GM03348 (cell line): ENCODE measurements around the gene AQP12A.
"Not testable (repeated sequence)": the region's sequence is repeated elsewhere in the genome, so short reads cannot be mapped to it uniquely, and the experiment has no call there.

Experiments
- DNase-seq: peaks from one replicate; pipeline ENCODE4 v3.0.0; 2012; ENCODE audit warnings: low spot score

AQP12A gene

DNA sequence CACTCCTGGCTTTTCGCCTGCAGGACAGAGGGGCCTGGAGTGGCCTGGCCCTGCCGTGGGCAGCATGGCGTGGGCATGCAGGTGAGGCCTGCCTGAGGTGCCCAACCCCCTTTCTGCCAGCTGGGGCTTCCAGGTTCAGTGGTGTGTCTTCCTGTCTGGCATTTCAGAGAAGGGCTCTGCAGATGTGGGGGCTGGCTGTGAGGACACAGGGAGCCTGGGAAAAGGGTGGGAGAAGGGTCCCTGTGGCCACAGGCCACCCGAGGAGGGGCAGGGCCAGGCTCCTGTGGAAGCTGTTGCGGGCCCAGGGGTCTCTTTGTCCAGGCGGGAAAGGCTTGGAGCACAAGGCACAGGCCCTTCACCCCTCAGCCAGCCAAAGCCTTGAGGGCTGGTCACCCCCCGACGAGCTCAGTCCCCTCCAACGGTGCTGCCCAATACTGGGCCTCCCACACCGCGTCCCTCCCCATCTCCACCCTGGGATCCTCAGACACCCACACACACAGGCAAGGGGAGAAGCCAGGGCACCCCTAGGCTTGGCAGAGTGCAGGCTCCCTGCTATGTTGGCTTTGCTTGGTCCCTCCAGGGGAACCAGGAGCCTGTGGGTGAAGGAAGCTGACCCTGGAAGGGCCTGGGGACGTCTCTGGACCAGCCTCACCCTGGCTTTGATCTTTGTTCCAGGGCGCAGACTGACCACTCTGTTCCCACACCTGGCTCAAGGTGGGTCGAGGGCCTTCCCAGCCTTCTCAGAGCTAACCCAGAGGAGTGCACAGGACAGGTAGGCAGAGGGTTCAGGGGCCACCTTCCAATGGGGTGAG is 3.7 kb upstream of the AQP12A start:
- no peak for DNase-seq

DNA sequence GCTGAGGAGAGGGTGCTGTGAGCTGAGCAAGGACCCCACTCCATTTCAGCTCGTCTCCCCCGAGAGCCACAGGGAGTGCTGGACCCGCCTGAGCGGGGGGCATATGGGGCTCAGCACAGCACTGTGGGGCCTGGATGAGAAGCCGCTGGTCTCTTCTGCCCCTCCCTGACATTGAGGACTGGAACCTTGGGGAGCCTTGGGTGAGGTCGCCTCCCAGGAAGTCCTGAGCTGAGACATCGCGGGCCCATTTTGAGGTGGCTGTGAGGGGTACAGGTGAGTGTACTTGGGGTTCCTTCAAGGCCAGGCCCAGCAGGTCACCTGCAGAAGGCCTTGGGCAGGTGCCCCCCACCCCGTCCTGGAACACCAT is 3.1 kb upstream of the AQP12A start:
- no peak for DNase-seq

GRCh38 chr2:240689975-240690374 is 1.7 kb upstream of the AQP12A start:
- DNase-seq: no peak

DNA sequence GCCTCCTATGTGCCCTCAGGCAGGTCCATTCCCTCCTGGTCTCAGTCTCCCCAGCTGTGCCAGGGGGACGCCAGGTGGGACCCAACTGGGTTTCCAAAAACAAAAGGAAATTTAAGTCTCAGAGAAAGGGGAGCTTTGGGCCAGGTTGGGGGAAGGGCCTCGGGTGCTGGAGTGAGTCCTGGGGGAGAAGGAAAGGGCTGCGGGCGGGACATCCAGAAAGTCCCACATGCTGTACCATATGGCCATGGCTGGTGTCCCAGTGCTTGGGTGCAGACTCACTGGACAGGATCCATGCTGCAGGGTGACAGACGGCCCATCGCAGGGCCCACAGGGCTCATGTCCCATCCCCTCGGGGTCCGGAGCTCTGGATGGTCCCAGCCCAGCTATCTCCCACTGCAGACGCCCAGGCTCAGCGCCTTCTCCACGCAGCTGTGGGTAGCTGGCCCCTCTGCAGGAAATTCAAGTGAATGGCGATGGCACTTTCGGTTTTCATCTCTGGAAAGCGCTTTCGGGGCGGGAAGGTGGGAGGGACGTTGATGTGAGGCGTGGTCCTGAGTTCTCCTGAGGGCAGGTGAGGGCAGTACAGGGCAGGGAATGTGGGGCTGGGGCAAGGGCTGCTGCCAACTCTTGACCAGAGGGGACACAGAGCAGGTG is 1.1 kb upstream of the AQP12A start:
- DNase-seq: not testable (repeated sequence)

GRCh38 chr2:240691075-240691427 is 615 bp upstream of the AQP12A start:
- DNase-seq: not testable (repeated sequence)

DNA sequence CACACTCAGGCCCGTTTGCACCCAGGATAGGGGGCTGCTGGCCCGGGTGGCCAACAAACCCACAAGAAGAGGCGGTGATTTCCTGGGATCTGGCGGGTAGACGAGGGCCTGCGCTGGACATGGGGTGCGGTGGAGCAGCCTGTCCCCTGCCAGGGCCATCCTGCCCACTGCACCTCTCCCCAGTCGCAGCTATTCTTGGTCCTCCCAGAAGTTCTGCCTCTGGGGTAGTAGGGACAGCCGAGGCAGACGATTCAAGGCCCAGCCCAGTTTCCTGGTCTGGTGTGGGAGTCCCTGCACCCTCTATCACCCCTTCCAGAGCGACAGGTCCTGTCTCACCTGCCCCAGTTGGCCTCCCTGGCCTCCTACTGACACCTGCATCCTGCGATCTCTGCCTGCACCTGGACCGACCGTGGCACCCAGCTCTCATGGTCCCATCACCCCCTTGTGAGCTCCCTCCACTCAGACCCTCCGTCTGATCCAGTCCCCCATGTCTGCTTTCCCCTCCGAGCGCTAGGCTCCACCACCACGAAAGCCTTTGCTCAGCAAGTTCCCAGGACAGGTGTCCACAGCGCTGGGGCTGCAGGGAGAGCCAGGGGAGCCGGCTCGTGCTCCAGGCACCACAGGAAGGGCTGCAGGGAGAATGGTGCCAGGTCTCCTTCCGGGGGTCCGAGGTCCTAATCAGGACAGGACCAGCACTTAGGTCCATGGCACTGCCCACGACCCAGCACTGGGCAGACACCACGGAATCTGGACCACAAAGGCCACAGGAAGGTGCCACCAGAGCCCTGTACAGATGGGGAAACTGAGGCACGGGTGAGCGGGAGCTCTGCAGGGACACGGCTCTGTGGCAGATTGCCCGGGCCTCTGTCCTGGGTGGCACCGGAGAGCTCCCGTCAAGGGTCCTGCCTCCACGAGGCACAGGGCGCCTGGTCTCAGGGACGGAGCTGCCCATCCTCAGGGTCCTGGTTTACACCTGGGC is 1.2 kb downstream of the AQP12A start:
- not testable (repeated sequence) for DNase-seq

DNA sequence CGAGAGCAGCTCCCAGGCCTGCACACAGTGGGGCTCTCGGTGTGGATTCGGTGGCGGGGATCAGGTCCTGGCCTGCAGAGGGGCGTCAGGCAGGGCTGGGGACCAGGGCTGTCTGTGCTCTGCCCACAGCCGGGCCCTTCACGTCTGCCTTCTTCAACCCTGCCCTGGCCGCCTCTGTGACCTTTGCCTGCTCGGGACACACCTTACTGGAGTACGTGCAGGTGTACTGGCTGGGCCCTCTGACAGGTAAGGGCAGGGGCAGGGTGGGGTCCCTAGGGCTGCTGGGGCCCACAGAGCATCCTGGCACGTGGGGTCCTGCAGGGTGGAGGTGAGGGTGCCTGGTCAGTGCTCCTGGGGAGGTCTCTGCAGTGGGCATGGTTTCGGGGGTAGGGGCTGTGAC is 2.6 kb downstream of the AQP12A start:
- DNase-seq: not testable (repeated sequence)

- not testable (repeated sequence) for DNase-seq
Measured at GRCh38 chr2:240695593-240695992, 3.9 kb downstream of the AQP12A start.

GRCh38 chr2:240696469-240696868 is 4.8 kb downstream of the AQP12A start:
- DNase-seq: not testable (repeated sequence)

GRCh38 chr2:240698852-240699561 is 7.3 kb downstream of the AQP12A start:
- not testable (repeated sequence) for DNase-seq

DNA sequence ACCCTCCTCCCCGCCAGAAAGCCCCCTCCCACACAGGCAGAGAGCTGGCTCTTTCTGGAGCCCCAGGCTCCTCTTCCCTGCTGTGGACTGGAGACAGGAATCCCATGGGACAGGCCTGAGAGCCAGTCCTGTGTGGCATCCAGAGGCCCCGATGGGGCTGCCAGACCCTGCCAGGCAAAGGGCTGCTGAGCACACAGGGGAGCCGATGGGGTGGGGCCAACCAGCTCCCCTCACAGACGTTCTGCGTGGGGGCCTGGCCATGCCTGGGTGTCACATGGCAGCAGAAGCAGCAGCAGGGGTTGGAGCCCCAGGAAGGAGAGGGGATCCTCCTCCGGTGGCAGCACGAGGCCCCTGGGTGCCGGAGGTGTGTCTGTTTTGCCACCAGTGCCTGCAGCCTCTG is 8.2 kb downstream of the AQP12A start:
- DNase-seq: not testable (repeated sequence)

DNA sequence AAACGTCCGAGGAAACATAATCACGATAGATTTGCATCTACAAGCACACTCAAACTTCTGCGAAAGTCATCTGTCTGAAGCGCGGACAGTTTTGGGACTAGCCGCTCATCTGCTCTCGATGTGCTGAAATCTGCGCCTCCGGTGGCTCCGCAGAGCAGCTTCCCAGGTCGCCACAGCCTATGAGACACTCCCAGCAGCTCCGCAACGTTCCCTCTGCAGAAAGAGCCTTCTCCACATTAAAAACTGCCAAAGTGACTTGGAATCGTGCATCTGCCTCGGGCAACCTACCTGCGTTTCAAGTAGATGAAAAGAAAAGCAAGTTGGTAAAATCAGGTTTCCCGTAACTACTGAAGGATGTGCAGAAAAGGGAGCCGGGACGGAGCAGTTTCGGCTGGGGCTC is 8.9 kb downstream of the AQP12A start:
- not testable (repeated sequence) for DNase-seq

DNA sequence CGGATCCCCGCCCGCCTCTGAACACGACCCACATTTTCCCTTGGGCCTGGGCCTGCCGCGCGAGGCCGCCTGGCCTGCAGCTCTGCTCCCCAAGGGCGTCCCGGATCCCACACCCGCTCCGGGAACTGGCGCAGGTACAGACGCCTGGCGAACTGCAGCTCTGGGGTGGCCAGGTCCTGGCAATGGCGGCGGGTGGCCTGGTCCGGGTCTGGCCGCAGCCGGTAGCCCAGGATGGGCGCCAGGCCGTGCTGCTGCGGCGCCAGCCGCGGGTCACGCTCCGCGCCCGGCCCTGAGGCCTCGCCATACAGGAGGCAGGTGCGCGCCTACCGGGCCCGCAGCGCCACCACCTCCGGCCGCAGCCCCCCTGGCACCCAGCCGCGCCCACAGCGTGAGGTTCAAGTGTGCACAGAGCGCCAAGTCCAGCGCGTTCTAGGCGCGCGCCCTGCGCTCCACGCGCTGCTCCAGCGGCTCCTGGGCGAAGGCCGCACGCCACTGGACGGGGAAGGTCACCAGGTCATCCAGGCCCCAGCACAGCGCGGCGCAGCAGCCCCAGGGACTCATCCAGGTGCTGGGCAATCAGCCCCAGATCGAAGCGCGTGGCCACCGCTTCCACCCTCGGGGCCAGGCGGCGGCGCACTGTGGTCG is 9.5 kb downstream of the AQP12A start:
- no peak for DNase-seq

DNA sequence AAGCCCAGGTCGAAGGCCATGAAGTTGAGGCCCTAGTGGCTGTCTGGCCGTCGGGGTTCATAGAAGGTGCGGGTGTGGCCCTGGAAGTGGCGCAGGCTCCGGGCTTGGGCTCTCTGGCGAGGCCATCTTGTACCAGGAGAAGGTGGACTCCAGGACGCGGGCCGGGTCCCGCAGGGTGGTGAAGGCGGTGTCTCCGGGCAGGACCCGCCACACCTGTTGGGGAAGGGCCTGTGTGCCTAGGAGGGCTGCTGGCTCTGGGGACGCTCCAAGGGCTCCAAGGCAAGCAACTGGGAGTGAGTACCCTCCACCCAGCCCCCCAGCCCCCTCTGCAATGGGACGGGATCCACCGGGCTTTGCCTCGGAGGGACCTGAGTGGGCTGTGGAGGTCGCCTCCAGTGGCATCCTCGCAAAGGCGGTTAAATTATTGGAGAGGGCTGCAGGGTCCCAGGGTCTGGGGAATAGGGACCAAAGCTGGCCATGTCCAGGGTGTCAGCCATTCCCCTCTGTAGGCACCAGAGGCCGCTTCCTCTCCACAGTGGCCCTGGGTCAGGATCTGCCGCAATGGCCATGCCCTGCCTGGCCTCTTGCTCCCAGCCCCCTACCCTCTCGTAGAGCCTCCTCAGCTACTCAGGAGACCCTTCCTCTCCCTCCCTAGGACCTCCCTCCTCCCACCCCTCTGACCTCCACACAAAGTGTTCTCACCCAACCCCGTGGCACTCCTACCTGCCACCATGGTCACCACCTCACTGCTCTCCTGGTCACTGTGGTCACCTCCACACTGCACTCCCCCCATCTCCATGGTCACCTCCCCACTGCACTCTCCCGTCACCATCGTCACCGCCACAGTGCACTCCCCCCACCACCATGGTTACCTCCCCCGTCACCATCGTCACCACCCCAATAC is 10.3 kb downstream of the AQP12A start:
- no peak for DNase-seq

DNA sequence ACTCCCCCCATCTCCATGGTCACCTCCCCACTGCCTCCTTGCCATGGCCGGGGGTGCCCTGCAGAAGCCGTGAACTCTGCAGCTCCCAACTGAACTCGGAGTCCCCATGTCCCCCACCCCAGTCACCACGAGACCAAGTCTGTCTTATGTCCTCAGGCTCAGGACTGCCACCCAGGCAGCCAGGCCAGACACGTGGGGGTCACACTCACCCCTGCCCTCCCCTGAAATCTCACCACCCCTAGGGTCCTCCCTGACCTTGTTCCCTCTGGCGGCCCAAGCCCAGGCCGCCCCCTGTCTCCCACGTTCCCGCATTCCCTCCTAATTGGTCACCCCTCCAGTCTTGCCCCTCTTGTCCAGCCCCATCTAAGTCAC is 11.0 kb downstream of the AQP12A start:
- no peak for DNase-seq

- DNase-seq: no peak
Measured at GRCh38 chr2:240703417-240704341, 12.0 kb downstream of the AQP12A start.

DNA sequence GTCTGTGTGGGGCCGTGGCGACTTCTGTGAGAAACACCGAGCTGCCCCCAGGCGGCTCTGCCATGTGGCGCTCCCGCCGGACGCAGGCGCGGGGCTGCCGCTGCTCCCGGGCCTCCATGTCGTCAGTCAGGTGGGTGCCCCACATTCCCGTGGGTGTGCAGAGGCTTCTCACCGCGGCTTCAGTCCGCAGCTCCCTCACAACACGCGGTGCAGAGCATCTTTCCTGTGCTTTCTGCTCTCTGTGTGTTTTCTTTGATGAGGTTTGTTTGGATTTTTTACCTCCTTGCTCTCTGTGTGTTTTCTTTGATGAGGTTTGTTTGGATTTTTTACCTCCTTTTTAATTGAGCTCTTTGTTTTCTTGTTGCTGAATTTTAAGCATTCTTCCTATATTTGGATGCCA is 13.0 kb downstream of the AQP12A start:
- DNase-seq: no peak

DNA sequence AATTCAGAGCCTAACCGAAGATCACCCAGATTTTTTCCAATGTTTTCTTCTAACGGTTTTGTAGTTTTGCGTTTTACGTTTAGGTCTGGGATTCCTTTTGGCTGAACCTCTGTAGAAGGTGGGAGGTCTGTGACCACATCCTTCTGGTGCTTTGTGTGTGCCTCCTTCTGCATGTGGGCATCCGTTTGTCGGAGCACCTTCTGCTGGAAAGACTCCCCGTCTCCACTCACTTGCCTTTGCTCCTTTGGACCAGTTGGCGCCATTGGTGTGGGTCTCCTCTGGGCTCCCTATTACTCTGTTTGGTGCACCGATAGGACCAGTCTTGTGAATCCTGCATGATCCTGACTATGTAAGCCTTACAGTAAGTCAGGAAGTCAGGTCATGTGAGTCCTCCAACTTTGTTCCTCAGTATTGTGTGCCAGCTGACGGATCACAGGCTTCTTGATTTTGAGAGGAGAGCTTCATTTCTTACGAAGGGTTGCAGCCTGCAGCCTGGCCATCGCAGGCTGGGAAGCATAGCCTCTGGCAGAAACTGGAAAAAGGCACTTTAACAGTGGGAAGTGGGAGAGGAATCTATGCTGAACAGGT is 13.6 kb downstream of the AQP12A start:
- DNase-seq: no peak
